Kidney epithelial cell (primary cell): Measurements from ENCODE around the gene CORO2A. TPM values are rescaled to one million over a fixed set of nuclear protein-coding genes. Genes with fewer than 3 reads are reported as not detected.

ENCODE experiments used
- DNase-seq: peaks from one replicate; pipeline ENCODE4 v3.0.0-alpha.2; 2010; ENCODE audit warnings: low read depth
- H3K27me3 ChIP-seq: 2 replicates; pipeline ENCODE4 v1.6.0; 2011; ENCODE audit warnings: low read length; ENCODE audit not compliant: control insufficient read depth, insufficient read depth
- H3K36me3 ChIP-seq: 2 replicates; pipeline ENCODE4 v1.5.1; 2011; ENCODE audit warnings: low read length; ENCODE audit not compliant: control insufficient read depth, insufficient read depth
- H3K4me3 ChIP-seq: 2 replicates; pipeline ENCODE4 v1.5.1; 2011; ENCODE audit warnings: low read depth, mild to moderate bottlenecking, control low read depth, low read length
- total RNA-seq: library from RNA; depleted of rRNA; stranded (reverse); fragments of >200 nt; gene quantifications from 2 replicates; pipeline ENCODE4 v1.2.3, GENCODE V29; 2015
- TF ChIP-seq, protein P1 (sequence below): IDR thresholded peaks from 2 replicates; pipeline ENCODE4 v1.5.1; 2011; ENCODE audit warnings: mild to moderate bottlenecking, moderate library complexity, low read length, control low read depth, inconsistent platforms; ENCODE audit not compliant: insufficient read depth, poor library complexity, severe bottlenecking

The CORO2A gene
- total RNA-seq, 1 donor from 2014 or later, result 7.8 TPM

DNA sequence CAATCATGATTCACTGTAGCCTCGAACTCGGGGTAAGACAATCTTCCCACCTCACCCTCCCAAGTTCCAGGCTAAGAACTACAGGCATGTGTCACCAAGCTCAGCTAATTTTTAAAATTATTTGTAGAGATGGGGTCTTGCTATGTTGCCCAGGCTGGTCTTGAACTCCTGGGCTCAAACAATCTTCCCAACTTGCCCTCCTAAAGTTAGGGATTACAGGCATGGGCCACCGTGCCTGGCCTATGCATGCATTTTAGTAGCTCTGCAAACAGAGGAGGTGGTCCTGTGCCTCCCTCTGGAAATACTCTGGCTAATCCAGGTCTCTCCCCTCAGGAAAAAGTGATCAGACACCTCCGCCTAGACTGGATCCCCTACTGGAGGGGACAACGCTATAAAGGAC is 51.9 kb downstream of the CORO2A start:
- TF ChIP-seq, protein P1, sequence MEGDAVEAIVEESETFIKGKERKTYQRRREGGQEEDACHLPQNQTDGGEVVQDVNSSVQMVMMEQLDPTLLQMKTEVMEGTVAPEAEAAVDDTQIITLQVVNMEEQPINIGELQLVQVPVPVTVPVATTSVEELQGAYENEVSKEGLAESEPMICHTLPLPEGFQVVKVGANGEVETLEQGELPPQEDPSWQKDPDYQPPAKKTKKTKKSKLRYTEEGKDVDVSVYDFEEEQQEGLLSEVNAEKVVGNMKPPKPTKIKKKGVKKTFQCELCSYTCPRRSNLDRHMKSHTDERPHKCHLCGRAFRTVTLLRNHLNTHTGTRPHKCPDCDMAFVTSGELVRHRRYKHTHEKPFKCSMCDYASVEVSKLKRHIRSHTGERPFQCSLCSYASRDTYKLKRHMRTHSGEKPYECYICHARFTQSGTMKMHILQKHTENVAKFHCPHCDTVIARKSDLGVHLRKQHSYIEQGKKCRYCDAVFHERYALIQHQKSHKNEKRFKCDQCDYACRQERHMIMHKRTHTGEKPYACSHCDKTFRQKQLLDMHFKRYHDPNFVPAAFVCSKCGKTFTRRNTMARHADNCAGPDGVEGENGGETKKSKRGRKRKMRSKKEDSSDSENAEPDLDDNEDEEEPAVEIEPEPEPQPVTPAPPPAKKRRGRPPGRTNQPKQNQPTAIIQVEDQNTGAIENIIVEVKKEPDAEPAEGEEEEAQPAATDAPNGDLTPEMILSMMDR, result no peak
- Histone ChIP-seq H3K27me3 (no peaks in the 10 kb centered on the region), H3K4me3 (no peak overlapping the region), H3K36me3 (no peaks in the 10 kb centered on the region)
- DNase-seq, result no peak

DNA sequence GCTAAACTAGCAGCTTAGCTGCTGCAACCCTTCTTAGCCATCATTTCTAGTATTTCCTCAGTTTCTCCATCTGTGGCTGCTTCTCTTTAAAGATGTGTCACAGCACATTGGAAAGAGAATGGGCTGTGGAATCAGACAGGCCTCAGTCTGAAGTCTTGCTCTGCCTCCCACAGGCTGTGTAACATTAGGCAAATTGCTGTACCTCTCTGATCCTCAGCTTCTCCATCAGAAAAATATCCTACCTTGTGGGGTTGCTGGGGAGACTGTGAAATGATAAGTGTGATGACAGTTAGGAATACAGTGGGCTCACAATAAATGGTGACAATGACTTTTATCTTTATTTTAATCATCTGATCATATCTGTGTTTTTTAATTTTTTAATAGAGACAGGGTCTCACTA is 55.9 kb downstream of the CORO2A start:
- TF ChIP-seq, protein P1, result no peak
- no peaks in the 10 kb centered on the region for H3K36me3 ChIP-seq

DNA sequence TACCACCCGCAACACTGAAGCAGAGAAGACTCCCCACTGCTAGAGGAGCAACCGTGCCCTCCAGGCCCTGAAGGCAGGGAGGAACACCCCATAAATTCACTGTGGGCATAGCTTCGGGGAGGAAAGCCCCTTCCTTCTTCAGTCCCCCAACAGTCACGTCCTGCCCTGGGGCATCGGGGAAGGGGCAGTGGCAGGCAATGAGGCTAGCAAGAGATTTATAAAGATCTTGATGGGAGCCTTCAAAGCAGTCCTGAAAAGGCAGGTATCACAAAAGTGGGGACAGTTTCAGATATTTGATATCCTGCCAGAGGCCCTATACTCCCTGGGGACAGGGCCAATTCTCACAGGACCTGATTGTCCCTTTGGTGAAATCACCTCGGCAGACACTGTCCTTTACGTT is 56.5 kb downstream of the CORO2A start:
- Histone ChIP-seq H3K27me3 (no peaks in the 10 kb centered on the region), H3K36me3 (no peaks in the 10 kb centered on the region), H3K4me3 (no peak overlapping the region)
- DNase-seq, result no peak
- TF ChIP-seq, protein P1, result no peak

More for the DNA sequence above, 55.9 kb downstream of the CORO2A start:
- Histone ChIP-seq H3K27me3 (no peaks in the 10 kb centered on the region), H3K4me3 (no peak overlapping the region)
- no peak for DNase-seq

DNA sequence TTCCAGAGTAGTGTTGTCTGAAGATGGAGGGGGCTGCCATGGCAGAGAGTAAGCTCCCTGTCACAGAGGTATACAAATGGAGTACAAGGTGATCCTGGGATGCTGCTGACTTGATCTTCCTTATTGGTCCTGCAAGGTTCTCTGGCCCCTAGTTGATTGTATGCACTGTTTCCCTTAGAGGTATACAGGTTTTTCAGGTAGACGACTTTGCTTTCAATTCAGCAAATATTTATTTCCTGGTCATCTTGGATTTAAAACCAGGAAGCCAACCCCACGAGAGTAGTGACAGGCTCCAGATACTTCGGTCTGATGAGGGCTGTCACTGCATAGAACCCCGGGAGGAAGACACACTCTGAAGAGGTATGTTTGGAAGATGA is 56.9 kb downstream of the CORO2A start:
- TF ChIP-seq, protein P1, result no peak
- Histone ChIP-seq H3K27me3 (no peaks in the 10 kb centered on the region), H3K36me3 (no peaks in the 10 kb centered on the region), H3K4me3 (no peak overlapping the region)
- no peak for DNase-seq

DNA sequence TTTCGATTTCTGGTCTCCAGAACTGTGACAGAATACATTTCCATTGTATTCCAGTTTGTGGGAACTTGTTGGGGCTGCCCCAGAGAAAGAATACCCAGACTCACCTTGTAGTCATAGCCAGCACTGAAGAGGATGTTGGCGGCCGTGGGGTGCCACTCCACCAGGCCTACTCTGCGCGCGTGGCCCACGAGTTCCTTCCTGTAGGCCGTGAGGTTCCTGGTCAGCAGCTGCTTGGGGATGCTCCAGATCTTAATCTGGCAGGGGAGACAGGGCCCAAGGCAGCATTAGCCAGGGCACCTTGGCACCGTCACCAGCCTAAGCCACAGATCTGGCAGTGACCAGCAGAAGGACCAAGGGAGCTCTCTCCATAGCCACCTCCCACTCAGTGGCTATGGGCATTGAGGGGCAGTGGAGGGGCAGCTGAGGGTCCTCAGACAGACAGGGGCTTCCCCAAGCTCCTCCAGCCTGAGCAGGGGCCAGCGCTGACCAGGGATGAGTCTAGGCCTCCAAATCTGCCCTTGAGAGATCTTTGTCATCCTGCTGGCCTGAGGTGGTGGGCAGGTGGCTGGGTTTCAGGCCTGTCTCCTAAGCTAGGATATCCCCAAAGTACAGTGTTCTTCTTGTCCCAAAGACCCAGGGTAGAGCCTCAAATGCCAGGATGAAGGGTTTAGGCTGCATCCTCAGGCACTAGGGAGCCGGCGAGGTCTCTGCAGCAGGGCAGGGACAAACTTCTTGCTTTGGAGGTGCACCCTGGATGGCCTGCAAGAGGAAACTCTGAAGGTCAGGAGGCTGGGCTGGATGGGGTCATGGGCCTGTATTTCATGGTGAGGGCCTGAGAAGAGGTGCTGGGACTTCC is 57.5 kb downstream of the CORO2A start:
- no peak for DNase-seq
- Histone ChIP-seq H3K4me3 (no peak overlapping the region), H3K27me3 (no peaks in the 10 kb centered on the region), H3K36me3 (no peaks in the 10 kb centered on the region)
- TF ChIP-seq, protein P1, result no peak
